BLaER1 treated with 17β-estradiol and CSF1 and Interleukin-3, amounts not matched to agents 10 nM and 100 nM (cell line): ENCODE measurements around the gene OR1A2.
"Not testable (repeated sequence)": the region's sequence is repeated elsewhere in the genome, so short reads cannot be mapped to it uniquely, and the experiment has no call there.

ENCODE experiments used
- H3K27ac ChIP-seq, 11 experiments: shearing (Covaris generic); formaldehyde crosslinking; 2 replicates each; pipeline ENCODE4 v1.8.1; 2022
- H3K27me3 ChIP-seq, 11 experiments: shearing (Covaris generic); formaldehyde crosslinking; 2 replicates each; pipeline ENCODE4 v1.8.1; 2022
- H3K36me3 ChIP-seq, 11 experiments: shearing (Covaris generic); formaldehyde crosslinking; 2 replicates each; pipeline ENCODE4 v1.8.1; 2022
- H3K4me1 ChIP-seq, 10 experiments: shearing (Covaris generic); formaldehyde crosslinking; 2 replicates each; pipeline ENCODE4 v1.8.1; 2022
- H3K4me2 ChIP-seq, 11 experiments: shearing (Covaris generic); formaldehyde crosslinking; 2 replicates each; pipeline ENCODE4 v1.8.1; 2022
- H3K4me3 ChIP-seq, 10 experiments: shearing (Covaris generic); formaldehyde crosslinking; 2 replicates each; pipeline ENCODE4 v1.8.1; 2022
- H3K9ac ChIP-seq, 11 experiments: shearing (Covaris generic); formaldehyde crosslinking; 2 replicates each; pipeline ENCODE4 v1.8.1; 2022
- H3K9me3 ChIP-seq, 11 experiments: shearing (Covaris generic); formaldehyde crosslinking; replicated peaks in 1 of 11; 2 replicates each; pipeline ENCODE4 v1.8.1; 2022
- H4K20me1 ChIP-seq, 11 experiments: shearing (Covaris generic); formaldehyde crosslinking; 2 replicates each; pipeline ENCODE4 v1.8.1; 2022
- Cebpa-rat ChIP-seq, 11 experiments: shearing (Covaris generic); IDR thresholded peaks; 2 replicates each; pipeline ENCODE4 v1.8.1; 2022

Gene OR1A2

DNA sequence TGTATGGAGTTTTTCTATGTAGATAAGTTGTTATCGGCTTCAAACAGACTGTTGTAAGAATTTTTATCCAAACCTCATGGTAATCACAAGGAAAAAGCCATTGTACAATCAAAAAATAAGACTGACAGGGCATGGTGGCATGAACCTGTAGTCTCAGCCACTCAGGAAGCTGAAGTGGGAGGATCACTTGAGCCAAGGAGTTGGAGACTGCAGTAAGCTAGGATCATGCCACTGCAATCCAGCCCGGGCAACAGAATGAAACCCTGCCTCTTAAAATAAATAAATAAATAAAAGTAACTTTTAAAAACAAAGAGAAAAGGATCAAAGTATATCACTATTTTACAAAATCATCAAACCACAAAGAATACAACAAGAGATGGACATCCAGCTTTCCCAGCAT, 24.5 kb downstream of the OR1A2 start:
- H3K27ac ChIP-seq = no peak overlapping the region
- no peak overlapping the region for H3K9ac ChIP-seq
- no peaks in the 10 kb centered on the region for H4K20me1 ChIP-seq
- H3K9me3 ChIP-seq = peaks cover 4 to 24% (median 16%) of the 10 kb centered on the region in 11 experiments; a peak in 17 of 22 replicates
- peaks cover 0 to 4% (median 0%) of the 10 kb centered on the region in 10 experiments; a peak in 2 of 20 replicates for H3K4me1 ChIP-seq
- H3K4me3 ChIP-seq = no peak overlapping the region
- no peaks in the 10 kb centered on the region for H3K36me3 ChIP-seq
- H3K27me3 ChIP-seq = no peaks in the 10 kb centered on the region
- TF ChIP-seq Cebpa-rat (IDR thresholded peaks at IDR 0.05) = no peak
- peak overlapping the region in 2 of 11 experiments; percentile 0 to 16; a peak in 1 of 22 replicates for H3K4me2 ChIP-seq

DNA sequence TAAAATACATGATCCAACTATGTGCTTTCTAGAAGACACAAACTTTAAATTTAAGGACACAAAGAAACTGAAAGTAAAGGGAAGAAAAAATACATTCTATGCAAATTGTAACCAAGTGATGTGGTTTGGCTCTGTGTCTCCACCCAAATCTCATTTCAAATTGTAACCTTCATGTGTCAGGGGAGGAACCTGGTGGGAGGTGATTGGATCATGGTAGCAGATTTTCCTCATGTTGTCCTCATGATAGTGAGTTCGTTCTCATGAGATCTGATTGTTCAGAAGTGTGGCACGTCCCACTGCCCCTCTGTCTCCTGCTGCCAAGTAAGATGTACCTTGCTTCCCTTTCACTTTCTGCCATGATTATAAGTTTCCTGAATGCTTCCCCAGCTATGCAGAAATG, 25.2 kb downstream of the OR1A2 start:
- no peak for TF ChIP-seq Cebpa-rat (IDR thresholded peaks at IDR 0.05)
- Histone ChIP-seq H3K4me3 (no peak overlapping the region), H3K36me3 (no peaks in the 10 kb centered on the region), H3K9me3 (peaks cover 0 to 19% (median 9%) of the 10 kb centered on the region in 11 experiments; a peak in 16 of 22 replicates), H3K9ac (no peak overlapping the region), H3K4me1 (peaks cover 0 to 4% (median 0%) of the 10 kb centered on the region in 10 experiments; a peak in 2 of 20 replicates), H4K20me1 (no peaks in the 10 kb centered on the region), H3K27ac (no peak overlapping the region), H3K27me3 (no peaks in the 10 kb centered on the region), H3K4me2 (peak overlapping the region in 2 of 11 experiments; percentile 0 to 16; a peak in 1 of 22 replicates)

DNA sequence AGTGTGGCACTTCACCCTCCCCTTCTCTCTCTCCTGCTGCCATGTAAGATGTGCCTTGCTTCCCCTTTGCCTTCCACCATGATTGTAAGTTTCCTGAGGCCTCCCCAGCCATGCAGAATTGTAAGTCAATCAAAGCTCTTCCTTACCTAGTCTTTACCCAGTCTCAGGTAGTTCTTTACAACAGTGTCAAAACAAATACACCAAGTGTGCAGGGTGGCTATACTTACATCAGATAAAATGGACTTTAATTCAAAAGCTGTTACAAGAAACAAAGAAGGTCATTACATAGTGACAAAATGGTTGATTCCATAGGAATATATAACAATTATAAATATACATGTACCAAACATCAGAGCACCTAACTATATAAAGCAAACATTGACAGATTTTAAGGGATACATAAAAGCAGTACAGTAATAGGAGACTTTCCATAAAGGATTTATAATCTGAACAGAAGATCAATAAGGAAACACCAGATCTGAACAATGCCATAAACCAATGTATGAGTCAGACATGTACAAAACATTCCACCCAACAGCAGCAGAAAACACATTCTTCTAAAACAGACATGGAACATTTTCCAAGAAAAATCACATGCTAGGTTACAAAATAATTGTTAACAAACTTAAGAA, 27.5 kb downstream of the OR1A2 start:
- H3K27ac ChIP-seq, H4K20me1 ChIP-seq, H3K27me3 ChIP-seq, H3K4me3 ChIP-seq, H3K9me3 ChIP-seq, H3K4me1 ChIP-seq, H3K36me3 ChIP-seq, H3K9ac ChIP-seq, H3K4me2 ChIP-seq: not testable (repeated sequence)

DNA sequence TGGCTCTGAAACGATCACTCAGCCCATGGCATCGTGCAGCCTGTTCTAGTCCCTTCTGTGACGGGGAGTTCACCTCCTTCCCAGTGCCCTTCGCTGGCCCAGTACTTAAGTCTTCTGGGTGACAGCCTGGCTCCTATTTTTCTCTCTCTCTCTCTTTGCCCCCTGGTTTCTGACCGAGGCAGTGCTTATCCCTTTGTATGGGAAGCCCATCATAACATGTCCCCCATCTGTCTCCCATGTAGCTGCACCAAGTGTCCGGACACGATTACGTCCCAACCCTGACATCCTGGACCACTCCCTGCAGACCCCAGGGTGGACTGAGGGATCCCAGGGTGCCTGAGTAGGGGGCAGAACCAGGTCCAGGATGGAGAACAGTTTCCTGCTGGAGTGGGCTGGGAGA, 35.0 kb downstream of the OR1A2 start:
- not testable (repeated sequence) for H3K27ac ChIP-seq, H3K4me1 ChIP-seq, H3K9ac ChIP-seq, H3K4me3 ChIP-seq, H4K20me1 ChIP-seq, H3K36me3 ChIP-seq, H3K4me2 ChIP-seq, H3K27me3 ChIP-seq, H3K9me3 ChIP-seq

DNA sequence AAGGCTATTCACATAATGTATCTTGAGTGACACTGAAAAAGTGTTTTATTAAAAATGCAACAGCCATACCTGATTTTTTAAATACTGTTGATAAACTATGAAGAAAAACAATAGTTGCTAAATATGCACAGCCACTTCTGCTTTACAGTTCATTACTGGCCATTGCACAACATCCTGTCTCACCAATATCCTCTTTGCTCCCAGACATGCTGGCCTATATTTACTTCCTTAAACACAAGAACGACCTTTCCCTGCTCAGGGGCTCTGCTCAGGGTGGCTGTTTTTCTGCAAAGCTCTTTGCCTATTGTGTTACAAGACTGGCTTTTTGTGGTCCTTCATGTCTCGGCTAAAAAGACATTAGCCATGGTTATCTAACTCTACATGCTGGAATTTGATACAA, 41.4 kb downstream of the OR1A2 start:
- H3K27me3 ChIP-seq, H3K4me2 ChIP-seq, H3K4me1 ChIP-seq, H4K20me1 ChIP-seq, H3K4me3 ChIP-seq, H3K36me3 ChIP-seq: not testable (repeated sequence)
- Histone ChIP-seq H3K9ac (peak overlapping the region in 1 of 11 experiments; percentile 19; a peak in 2 of 22 replicates), H3K9me3 (peaks cover 0 to 11% (median 0%) of the 10 kb centered on the region in 11 experiments; a peak in 5 of 22 replicates), H3K27ac (peak overlapping the region in 7 of 11 experiments; percentile 67 to 76 (median 72); a peak in 15 of 22 replicates)
- TF ChIP-seq Cebpa-rat (IDR thresholded peaks at IDR 0.05) = peak in 9 of 11 experiments; percentile 15 to 82 (median 60); a peak in 13 of 22 replicates

DNA sequence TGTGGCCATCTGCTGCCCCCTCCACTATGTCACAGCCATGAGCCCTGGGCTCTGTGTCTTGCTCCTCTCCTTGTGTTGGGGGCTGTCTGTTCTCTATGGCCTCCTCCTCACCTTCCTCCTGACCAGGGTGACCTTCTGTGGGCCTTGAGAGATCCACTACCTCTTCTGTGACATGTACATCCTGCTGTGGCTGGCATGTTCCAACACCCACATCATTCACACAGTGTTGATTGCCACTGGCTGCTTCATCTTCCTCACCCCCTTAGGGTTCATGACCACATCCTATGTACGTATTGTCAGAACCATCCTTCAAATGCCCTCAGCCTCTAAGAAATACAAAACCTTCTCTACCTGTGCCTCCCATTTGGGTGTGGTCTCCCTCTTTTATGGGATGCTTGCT, 43.7 kb downstream of the OR1A2 start:
- H3K36me3 ChIP-seq, H3K4me1 ChIP-seq, H3K27me3 ChIP-seq, H3K4me2 ChIP-seq, H3K4me3 ChIP-seq, H4K20me1 ChIP-seq, H3K9ac ChIP-seq: not testable (repeated sequence)
- Histone ChIP-seq H3K9me3 (peaks cover 0 to 11% (median 0%) of the 10 kb centered on the region in 11 experiments; a peak in 5 of 22 replicates), H3K27ac (peak overlapping the region in 6 of 11 experiments; percentile 15 to 67 (median 44); a peak in 6 of 22 replicates)

DNA sequence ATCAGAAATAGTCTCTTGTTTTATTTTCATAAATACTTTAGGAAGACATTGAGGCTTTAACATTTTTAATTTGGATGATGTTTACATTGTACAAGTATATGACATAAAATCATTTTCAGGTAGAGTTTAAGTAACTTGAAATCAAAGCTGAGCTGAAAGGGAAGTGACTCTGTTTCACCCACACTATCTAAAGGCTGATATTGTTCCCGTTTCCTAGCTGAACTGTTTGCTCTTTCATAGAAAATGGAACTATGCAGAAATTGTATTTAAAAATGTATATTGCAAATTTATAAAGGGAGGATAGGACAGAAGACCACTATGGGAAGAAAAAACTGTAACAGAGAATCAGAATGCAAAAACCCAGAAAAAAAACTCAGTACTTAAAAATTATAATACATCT, 47.5 kb downstream of the OR1A2 start:
- not testable (repeated sequence) for H3K4me3 ChIP-seq, H3K27me3 ChIP-seq, H4K20me1 ChIP-seq, H3K4me2 ChIP-seq, H3K4me1 ChIP-seq, H3K36me3 ChIP-seq, H3K27ac ChIP-seq, H3K9ac ChIP-seq
- H3K9me3 ChIP-seq = peaks cover 0 to 11% (median 0%) of the 10 kb centered on the region in 11 experiments; a peak in 5 of 22 replicates
